Measurements from ENCODE around the gene PDGFRB. TPM values are rescaled to one million over a fixed set of nuclear protein-coding genes. Genes with fewer than 3 reads are reported as not detected.

Gene PDGFRB
- total RNA-seq, 1 experiment from 2014 or later = 0.34 TPM

DNA sequence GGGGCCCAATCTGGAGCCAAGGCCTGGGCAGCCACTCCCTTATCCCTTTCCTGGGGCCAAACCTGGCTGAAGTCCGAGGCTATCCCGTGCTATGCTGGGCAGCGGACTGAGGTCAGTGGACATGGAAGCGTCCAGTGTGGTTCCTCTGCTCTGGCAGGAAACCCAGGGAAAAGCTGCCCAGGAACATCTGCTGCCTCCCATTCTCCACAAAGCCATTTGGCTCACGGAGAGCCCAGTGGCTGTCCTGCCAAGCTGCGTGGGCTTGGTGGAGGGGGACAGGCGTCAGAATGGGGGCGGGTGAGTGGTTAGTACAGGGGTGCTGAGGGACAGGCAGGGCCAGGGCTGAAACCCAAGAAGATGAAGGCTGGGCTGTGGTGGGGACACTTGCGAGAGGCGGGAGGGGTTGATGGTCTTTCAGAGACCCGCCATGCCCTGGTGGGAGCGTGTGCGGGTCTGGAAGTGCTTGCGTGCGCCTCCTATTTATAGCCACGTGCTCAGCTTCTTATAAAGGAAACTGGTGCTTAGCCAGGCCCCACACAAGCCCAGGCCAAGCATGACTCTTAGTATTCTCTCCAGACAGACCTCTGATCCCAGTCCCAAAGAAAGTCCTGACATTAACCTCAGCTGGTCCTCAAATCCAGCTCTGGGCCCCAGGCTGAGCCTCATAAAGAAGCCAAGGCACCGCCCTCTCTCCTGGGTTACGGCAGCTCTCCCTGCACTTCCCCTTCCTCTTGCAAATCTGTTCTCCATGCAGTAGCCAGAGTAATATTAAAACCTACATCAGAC is 24.8 kb upstream of the PDGFRB start:
- Histone ChIP-seq H3K4me1 (ENCODE audit: control insufficient read depth in 1 of 2, insufficient read depth in 2 of 2, low read length in 2 of 2) (no peaks in the 10 kb centered on the region), H3K4me3 (replicated peaks in 1 of 2; ENCODE audit: low read depth in 1 of 2, low read length in 2 of 2) (no peak overlapping the region), H3K27me3 (ENCODE audit: insufficient read depth, low read length) (no peaks in the 10 kb centered on the region), H3K36me3 (ENCODE audit: control insufficient read depth in 1 of 2, insufficient read depth in 2 of 2, low read length in 2 of 2) (no peaks in the 10 kb centered on the region), H3K9me2 (ENCODE audit: insufficient read depth) (no peaks in the 10 kb centered on the region), H3K4me2 (ENCODE audit: low read length) (no peak overlapping the region), H3K9me3 (ENCODE audit: control insufficient read depth in 1 of 2, insufficient read depth in 1 of 2, low read depth in 1 of 2, low read length in 2 of 2) (no peaks in the 10 kb centered on the region), H2AFZ (ENCODE audit: low read depth, low read length, poor library complexity, severe bottlenecking) (no peak overlapping the region), H4K20me1 (ENCODE audit: insufficient read depth) (no peaks in the 10 kb centered on the region), H3K79me2 (ENCODE audit: insufficient read depth, low read length) (no peaks in the 10 kb centered on the region), H3K9ac (ENCODE audit: low read length) (no peak overlapping the region), H3K27ac (ENCODE audit: low read depth, low read length) (no peak overlapping the region)
- intact Hi-C loops (cut with micrococcal nuclease) = no loop called here
- ChIA-PET CTCF (no interaction called here), POLR2A (no interaction called here), RAD21 (ENCODE audit: low non-redundant PET in 1 of 2, low total read pairs in 2 of 2, uncharacterized antibody in 2 of 2, unreplicated experiment in 2 of 2) (no interaction called here)
- DNase-seq (ENCODE audit: low read depth, low spot score) (no peak), ATAC-seq (no peak)
- TF ChIP-seq SP1 (IDR thresholded peaks at IDR 0.05; ENCODE audit: low read depth) (no peak), CEBPB (IDR thresholded peaks at IDR 0.05; ENCODE audit: low read depth) (no peak), FOSL1 (IDR thresholded peaks at IDR 0.05; ENCODE audit: low read depth) (no peak), POLR2AphosphoS5 (IDR thresholded peaks at IDR 0.05; ENCODE audit: low read depth, low read length) (no peak), EZH2 (IDR thresholded peaks at IDR 0.05) (no peak), ELF1 (IDR thresholded peaks at IDR 0.05; ENCODE audit: borderline replicate concordance, low read depth) (no peak), ZFX (IDR thresholded peaks at IDR 0.05) (no peak), SIN3A (IDR thresholded peaks at IDR 0.05; ENCODE audit: low read depth) (no peak), TCF7L2 (IDR thresholded peaks at IDR 0.05; ENCODE audit: borderline replicate concordance, extremely low read depth, insufficient read depth, insufficient read length) (no peak)
- TF ChIP-seq, protein P1, sequence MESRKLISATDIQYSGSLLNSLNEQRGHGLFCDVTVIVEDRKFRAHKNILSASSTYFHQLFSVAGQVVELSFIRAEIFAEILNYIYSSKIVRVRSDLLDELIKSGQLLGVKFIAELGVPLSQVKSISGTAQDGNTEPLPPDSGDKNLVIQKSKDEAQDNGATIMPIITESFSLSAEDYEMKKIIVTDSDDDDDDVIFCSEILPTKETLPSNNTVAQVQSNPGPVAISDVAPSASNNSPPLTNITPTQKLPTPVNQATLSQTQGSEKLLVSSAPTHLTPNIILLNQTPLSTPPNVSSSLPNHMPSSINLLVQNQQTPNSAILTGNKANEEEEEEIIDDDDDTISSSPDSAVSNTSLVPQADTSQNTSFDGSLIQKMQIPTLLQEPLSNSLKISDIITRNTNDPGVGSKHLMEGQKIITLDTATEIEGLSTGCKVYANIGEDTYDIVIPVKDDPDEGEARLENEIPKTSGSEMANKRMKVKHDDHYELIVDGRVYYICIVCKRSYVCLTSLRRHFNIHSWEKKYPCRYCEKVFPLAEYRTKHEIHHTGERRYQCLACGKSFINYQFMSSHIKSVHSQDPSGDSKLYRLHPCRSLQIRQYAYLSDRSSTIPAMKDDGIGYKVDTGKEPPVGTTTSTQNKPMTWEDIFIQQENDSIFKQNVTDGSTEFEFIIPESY (IDR thresholded peaks at IDR 0.05; ENCODE audit: extremely low read depth, insufficient replicate concordance, low read length) = no peak
- TF ChIP-seq, protein P2, sequence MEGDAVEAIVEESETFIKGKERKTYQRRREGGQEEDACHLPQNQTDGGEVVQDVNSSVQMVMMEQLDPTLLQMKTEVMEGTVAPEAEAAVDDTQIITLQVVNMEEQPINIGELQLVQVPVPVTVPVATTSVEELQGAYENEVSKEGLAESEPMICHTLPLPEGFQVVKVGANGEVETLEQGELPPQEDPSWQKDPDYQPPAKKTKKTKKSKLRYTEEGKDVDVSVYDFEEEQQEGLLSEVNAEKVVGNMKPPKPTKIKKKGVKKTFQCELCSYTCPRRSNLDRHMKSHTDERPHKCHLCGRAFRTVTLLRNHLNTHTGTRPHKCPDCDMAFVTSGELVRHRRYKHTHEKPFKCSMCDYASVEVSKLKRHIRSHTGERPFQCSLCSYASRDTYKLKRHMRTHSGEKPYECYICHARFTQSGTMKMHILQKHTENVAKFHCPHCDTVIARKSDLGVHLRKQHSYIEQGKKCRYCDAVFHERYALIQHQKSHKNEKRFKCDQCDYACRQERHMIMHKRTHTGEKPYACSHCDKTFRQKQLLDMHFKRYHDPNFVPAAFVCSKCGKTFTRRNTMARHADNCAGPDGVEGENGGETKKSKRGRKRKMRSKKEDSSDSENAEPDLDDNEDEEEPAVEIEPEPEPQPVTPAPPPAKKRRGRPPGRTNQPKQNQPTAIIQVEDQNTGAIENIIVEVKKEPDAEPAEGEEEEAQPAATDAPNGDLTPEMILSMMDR (IDR thresholded peaks at IDR 0.05 in 2 of 3, conservative IDR thresholded peaks at IDR 0.05 in 1 of 3; ENCODE audit: borderline replicate concordance in 1 of 3, insufficient read depth in 1 of 3, low read depth in 2 of 3, low read length in 2 of 3) = no peak
- TF ChIP-seq, protein P3, sequence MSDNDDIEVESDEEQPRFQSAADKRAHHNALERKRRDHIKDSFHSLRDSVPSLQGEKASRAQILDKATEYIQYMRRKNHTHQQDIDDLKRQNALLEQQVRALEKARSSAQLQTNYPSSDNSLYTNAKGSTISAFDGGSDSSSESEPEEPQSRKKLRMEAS (IDR thresholded peaks at IDR 0.05) = no peak
- no TSS peak for BruUV-seq (replicated peaks)

All from HCT116 (cell line).